DMS79 treated with DMSO at 0.1 percent for 48 hours (cell line): ENCODE measurements around the gene FXYD7.

Source experiments
- DNase-seq: peaks from one replicate; lab custom pipeline; 2025; lab: John Stamatoyannopoulos, UW

Gene FXYD7

GRCh38 chr19:35110974-35111373 is 32.1 kb upstream of the FXYD7 start:
- no peak for DNase-seq

GRCh38 chr19:35112995-35113688 is 29.9 kb upstream of the FXYD7 start:
- DNase-seq, result no peak

- DNase-seq, result no peak
These were observed 28.5 kb upstream of the FXYD7 start for GRCh38 chr19:35114353-35115176.

GRCh38 chr19:35115177-35115951 is 27.7 kb upstream of the FXYD7 start, which contains the start of gene FXYD3:
Gene FXYD3, plus strand, starts transcription at chr19:35115823. Its CDS starts 3,554 bp downstream, at chr19:35119377.
- no peak for DNase-seq

- no peak for DNase-seq
These were observed 26.8 kb upstream of the FXYD7 start for GRCh38 chr19:35116072-35116801.

- no peak for DNase-seq
These were observed 25.9 kb upstream of the FXYD7 start for GRCh38 chr19:35117116-35117515.

GRCh38 chr19:35117799-35118198 is 25.3 kb upstream of the FXYD7 start:
- no peak for DNase-seq

- no peak for DNase-seq
These were observed 24.6 kb upstream of the FXYD7 start for GRCh38 chr19:35118268-35119020.

GRCh38 chr19:35119091-35119490 is 24.0 kb upstream of the FXYD7 start:
- DNase-seq, result no peak

- DNase-seq, result no peak
These were observed 23.4 kb upstream of the FXYD7 start for GRCh38 chr19:35119578-35120155.

- DNase-seq, result no peak
These were observed 22.6 kb upstream of the FXYD7 start for GRCh38 chr19:35120492-35120891.

- DNase-seq, result no peak
These were observed 22.2 kb upstream of the FXYD7 start for GRCh38 chr19:35120898-35121297.

- DNase-seq, result no peak
These were observed 20.1 kb upstream of the FXYD7 start for GRCh38 chr19:35122687-35123551.

GRCh38 chr19:35123573-35123972 is 19.5 kb upstream of the FXYD7 start:
- DNase-seq, result no peak

- DNase-seq, result peak; percentile 86
These were observed 18.7 kb upstream of the FXYD7 start for GRCh38 chr19:35124098-35125060.

GRCh38 chr19:35125270-35125717 is 17.8 kb upstream of the FXYD7 start:
- DNase-seq, result no peak

- no peak for DNase-seq
These were observed 17.1 kb upstream of the FXYD7 start for GRCh38 chr19:35125749-35126623.

- no peak for DNase-seq
These were observed 16.5 kb upstream of the FXYD7 start for GRCh38 chr19:35126624-35126959.
